ENCODE measurements around the gene PRODH2. TPM values are rescaled to one million over a fixed set of nuclear protein-coding genes. Genes with fewer than 3 reads are reported as not detected.

Gene PRODH2
- total RNA-seq, 1 experiment from 2014 or later, result not detected

DNA sequence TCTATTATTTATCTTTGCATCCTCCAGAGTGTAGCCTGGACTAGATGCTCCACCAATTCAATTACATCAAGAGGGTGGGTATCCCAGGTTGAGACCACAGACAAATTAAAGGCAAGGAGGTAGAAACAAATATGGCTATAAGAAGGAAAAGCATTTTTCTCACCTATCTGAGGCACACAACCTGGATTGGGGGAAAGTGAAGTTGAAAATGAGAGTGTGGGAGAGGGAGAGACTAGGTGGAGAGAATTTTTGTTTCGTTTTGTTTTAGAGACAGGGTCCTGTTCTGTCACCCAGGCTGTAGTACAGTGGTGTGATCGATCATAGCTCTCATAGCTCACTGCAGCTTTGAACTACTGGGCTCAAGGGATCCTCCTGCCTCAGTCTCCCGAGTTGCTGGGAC, 5.8 kb upstream of the PRODH2 start:
- H3K4me3 ChIP-seq, result no peak overlapping the region
- no peak overlapping the region for H2AFZ ChIP-seq
- H4K20me1 ChIP-seq (ENCODE audit: insufficient read depth), result no peaks in the 10 kb centered on the region
- DNase-seq, result no peak
- CTCF ChIA-PET, result no interaction called here
- no peaks in the 10 kb centered on the region for H3K9me2 ChIP-seq (ENCODE audit: insufficient read depth)
- H3K36me3 ChIP-seq (ENCODE audit: low read depth), result no peaks in the 10 kb centered on the region
- no peak overlapping the region for H3K4me2 ChIP-seq
- POLR2A ChIA-PET (ENCODE audit: unreplicated experiment), result interaction anchor here (0.6 kb wide), 1 partner anchor 17 kb away, joined by 4 read pairs; no protein-coding TSS in a partner anchor
- no peaks in the 10 kb centered on the region for H3K9me3 ChIP-seq (ENCODE audit: insufficient read depth, low read depth)
- TF ChIP-seq EZH2 (IDR thresholded peaks at IDR 0.05; ENCODE audit: low read depth), result no peak
- TF ChIP-seq, protein P1, sequence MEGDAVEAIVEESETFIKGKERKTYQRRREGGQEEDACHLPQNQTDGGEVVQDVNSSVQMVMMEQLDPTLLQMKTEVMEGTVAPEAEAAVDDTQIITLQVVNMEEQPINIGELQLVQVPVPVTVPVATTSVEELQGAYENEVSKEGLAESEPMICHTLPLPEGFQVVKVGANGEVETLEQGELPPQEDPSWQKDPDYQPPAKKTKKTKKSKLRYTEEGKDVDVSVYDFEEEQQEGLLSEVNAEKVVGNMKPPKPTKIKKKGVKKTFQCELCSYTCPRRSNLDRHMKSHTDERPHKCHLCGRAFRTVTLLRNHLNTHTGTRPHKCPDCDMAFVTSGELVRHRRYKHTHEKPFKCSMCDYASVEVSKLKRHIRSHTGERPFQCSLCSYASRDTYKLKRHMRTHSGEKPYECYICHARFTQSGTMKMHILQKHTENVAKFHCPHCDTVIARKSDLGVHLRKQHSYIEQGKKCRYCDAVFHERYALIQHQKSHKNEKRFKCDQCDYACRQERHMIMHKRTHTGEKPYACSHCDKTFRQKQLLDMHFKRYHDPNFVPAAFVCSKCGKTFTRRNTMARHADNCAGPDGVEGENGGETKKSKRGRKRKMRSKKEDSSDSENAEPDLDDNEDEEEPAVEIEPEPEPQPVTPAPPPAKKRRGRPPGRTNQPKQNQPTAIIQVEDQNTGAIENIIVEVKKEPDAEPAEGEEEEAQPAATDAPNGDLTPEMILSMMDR (conservative IDR thresholded peaks at IDR 0.05), result no peak
- H3K4me1 ChIP-seq (replicated peaks; ENCODE audit: insufficient read depth), result no peaks in the 10 kb centered on the region
- no peak overlapping the region for H3K27ac ChIP-seq
- BruUV-seq (replicated peaks), result no TSS peak
- peaks cover 51% of the 10 kb centered on the region for H3K27me3 ChIP-seq (ENCODE audit: insufficient read depth, low read depth)
- no peaks in the 10 kb centered on the region for H3F3A ChIP-seq (ENCODE audit: insufficient read depth, low read depth)
- H3K79me2 ChIP-seq (ENCODE audit: low read depth), result no peaks in the 10 kb centered on the region
- intact Hi-C loops (cut with micrococcal nuclease; ENCODE audit: unreplicated experiment), result no loop called here

DNA sequence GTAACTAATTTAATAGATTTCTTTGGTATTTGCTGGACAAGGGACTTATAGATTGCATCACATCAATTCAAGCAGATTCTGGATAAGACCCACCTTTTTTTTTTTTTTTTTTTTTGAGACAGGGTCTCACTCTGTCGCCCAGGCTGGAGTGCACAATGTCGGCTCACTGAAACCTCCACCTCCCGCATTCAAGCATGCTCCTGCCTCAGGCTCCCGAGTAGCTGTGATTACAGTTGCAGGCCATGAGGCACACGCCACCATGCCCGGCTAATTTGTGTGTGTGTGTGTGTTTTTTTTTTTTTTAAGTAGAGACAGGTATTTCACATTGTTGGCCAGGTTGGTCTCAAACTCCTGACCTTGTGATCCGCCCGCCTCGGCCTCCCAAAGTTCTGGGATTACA, 4.2 kb upstream of the PRODH2 start:
- BruUV-seq (replicated peaks), result no TSS peak
- Histone ChIP-seq H3K4me2 (no peak overlapping the region), H3K36me3 (ENCODE audit: low read depth) (no peaks in the 10 kb centered on the region), H3K4me1 (replicated peaks; ENCODE audit: insufficient read depth) (no peaks in the 10 kb centered on the region), H2AFZ (no peak overlapping the region), H3K27ac (no peak overlapping the region), H3K9me3 (ENCODE audit: insufficient read depth, low read depth) (no peaks in the 10 kb centered on the region), H3K27me3 (ENCODE audit: insufficient read depth, low read depth) (peaks cover 57% of the 10 kb centered on the region), H3K9me2 (ENCODE audit: insufficient read depth) (no peaks in the 10 kb centered on the region), H3K4me3 (no peak overlapping the region), H3F3A (ENCODE audit: insufficient read depth, low read depth) (no peaks in the 10 kb centered on the region), H4K20me1 (ENCODE audit: insufficient read depth) (no peaks in the 10 kb centered on the region), H3K79me2 (ENCODE audit: low read depth) (no peaks in the 10 kb centered on the region)
- DNase-seq, result no peak
- ChIA-PET CTCF (no interaction called here), POLR2A (ENCODE audit: unreplicated experiment) (no interaction called here)
- intact Hi-C loops (cut with micrococcal nuclease; ENCODE audit: unreplicated experiment), result no loop called here
- TF ChIP-seq, protein P1 (conservative IDR thresholded peaks at IDR 0.05), result no peak
- TF ChIP-seq EZH2 (IDR thresholded peaks at IDR 0.05; ENCODE audit: low read depth), result no peak

- Histone ChIP-seq H4K20me1 (ENCODE audit: insufficient read depth) (no peaks in the 10 kb centered on the region), H3K4me3 (no peak overlapping the region), H3K79me2 (ENCODE audit: low read depth) (no peaks in the 10 kb centered on the region), H2AFZ (no peak overlapping the region), H3K9me2 (ENCODE audit: insufficient read depth) (no peaks in the 10 kb centered on the region), H3K9me3 (ENCODE audit: insufficient read depth, low read depth) (no peaks in the 10 kb centered on the region), H3K27ac (no peak overlapping the region), H3K27me3 (ENCODE audit: insufficient read depth, low read depth) (peaks cover 62% of the 10 kb centered on the region), H3K4me2 (no peak overlapping the region), H3F3A (ENCODE audit: insufficient read depth, low read depth) (no peaks in the 10 kb centered on the region), H3K4me1 (replicated peaks; ENCODE audit: insufficient read depth) (no peaks in the 10 kb centered on the region), H3K36me3 (ENCODE audit: low read depth) (no peaks in the 10 kb centered on the region)
- ChIA-PET POLR2A (ENCODE audit: unreplicated experiment) (no interaction called here), CTCF (no interaction called here)
- no TSS peak for BruUV-seq (replicated peaks)
- intact Hi-C loops (cut with micrococcal nuclease; ENCODE audit: unreplicated experiment), result no loop called here
- DNase-seq, result no peak
- TF ChIP-seq, protein P1 (conservative IDR thresholded peaks at IDR 0.05), result no peak
- no peak for TF ChIP-seq EZH2 (IDR thresholded peaks at IDR 0.05; ENCODE audit: low read depth)
Measured at GRCh38 chr19:35816262-35816661, 3.6 kb upstream of the PRODH2 start.
